Effector CD8-positive, alpha-beta T cell (primary cell): ENCODE results near the gene NRXN3.

Source experiments
- DNase-seq: peaks from one replicate; lab custom pipeline; 2025; lab: John Stamatoyannopoulos, UW

The NRXN3 gene

GRCh38 chr14:78324353-78324752 lies 154.2 kb downstream of the NRXN3 start:
- DNase-seq: no peak

- no peak for DNase-seq
Observed at GRCh38 chr14:78325911-78326310, 155.7 kb downstream of the NRXN3 start.

- no peak for DNase-seq
Observed at GRCh38 chr14:78327426-78328221, 157.5 kb downstream of the NRXN3 start.

GRCh38 chr14:78329371-78329770 lies 159.2 kb downstream of the NRXN3 start:
- no peak for DNase-seq

GRCh38 chr14:78335531-78335930 lies 165.4 kb downstream of the NRXN3 start:
- DNase-seq: no peak

GRCh38 chr14:78340250-78340649 lies 170.1 kb downstream of the NRXN3 start:
- DNase-seq: no peak

GRCh38 chr14:78341827-78342389 lies 171.7 kb downstream of the NRXN3 start:
- no peak for DNase-seq

- DNase-seq: no peak
Observed at GRCh38 chr14:78342879-78343278, 172.7 kb downstream of the NRXN3 start.

- no peak for DNase-seq
Observed at GRCh38 chr14:78344290-78344689, 174.1 kb downstream of the NRXN3 start.

GRCh38 chr14:78345131-78345744 lies 175.1 kb downstream of the NRXN3 start:
- no peak for DNase-seq

GRCh38 chr14:78346747-78347146 lies 176.6 kb downstream of the NRXN3 start:
- no peak for DNase-seq

GRCh38 chr14:78355109-78355508 lies 184.9 kb downstream of the NRXN3 start:
- no peak for DNase-seq

GRCh38 chr14:78356391-78356790 lies 186.2 kb downstream of the NRXN3 start:
- no peak for DNase-seq

- no peak for DNase-seq
Observed at GRCh38 chr14:78358591-78358990, 188.4 kb downstream of the NRXN3 start.

GRCh38 chr14:78359581-78359980 lies 189.4 kb downstream of the NRXN3 start:
- no peak for DNase-seq

GRCh38 chr14:78363008-78363407 lies 192.8 kb downstream of the NRXN3 start:
- DNase-seq: no peak

GRCh38 chr14:78367355-78367754 lies 197.2 kb downstream of the NRXN3 start:
- DNase-seq: no peak

GRCh38 chr14:78383060-78383459 lies 212.9 kb downstream of the NRXN3 start:
- DNase-seq: no peak

GRCh38 chr14:78398216-78398615 lies 228.0 kb downstream of the NRXN3 start:
- no peak for DNase-seq

GRCh38 chr14:78399316-78399889 lies 229.2 kb downstream of the NRXN3 start:
- no peak for DNase-seq

- no peak for DNase-seq
Observed at GRCh38 chr14:78401866-78402265, 231.7 kb downstream of the NRXN3 start.

GRCh38 chr14:78403278-78403815 lies 233.2 kb downstream of the NRXN3 start:
- no peak for DNase-seq
